GM18498 (cell line): ENCODE measurements around the gene CLECL1.
"Not testable (repeated sequence)": the region's sequence is repeated elsewhere in the genome, so short reads cannot be mapped to it uniquely, and the experiment has no call there.

Experiments
- ATAC-seq: cut with Tn5 transposase; IDR thresholded peaks from one replicate; pipeline ENCODE4 v1.9.1; 2021; ENCODE audit warnings: mild to moderate bottlenecking, moderate library complexity; ENCODE audit not compliant: unreplicated experiment

CLECL1 gene

GRCh38 chr12:9699269-9699897 is 33.5 kb downstream of the CLECL1 start:
- no peak for ATAC-seq

GRCh38 chr12:9698681-9699080 is 34.2 kb downstream of the CLECL1 start:
- no peak for ATAC-seq

- ATAC-seq, result no peak
Measured at GRCh38 chr12:9697619-9698018, 35.3 kb downstream of the CLECL1 start.

GRCh38 chr12:9695661-9696060 is 37.2 kb downstream of the CLECL1 start:
- not testable (repeated sequence) for ATAC-seq

DNA sequence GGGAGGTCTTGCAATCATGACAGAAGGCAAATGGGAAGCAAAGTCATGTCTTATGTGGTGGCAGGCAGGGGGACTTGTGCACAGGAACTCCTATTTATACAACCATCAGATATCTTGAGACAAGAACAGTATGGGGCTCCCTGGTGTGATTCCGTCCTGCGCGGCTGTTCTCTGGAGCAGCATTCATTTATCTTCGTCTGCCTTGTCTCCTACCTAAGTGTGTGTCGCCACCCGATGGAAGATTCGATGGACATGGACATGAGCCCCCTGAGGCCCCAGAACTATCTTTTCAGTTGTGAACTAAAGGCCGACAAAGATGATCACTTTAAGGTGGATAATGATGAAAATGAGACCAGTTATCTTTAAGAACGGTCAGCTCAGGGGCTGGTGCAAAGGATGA is 37.7 kb downstream of the CLECL1 start:
- ATAC-seq, result not testable (repeated sequence)

DNA sequence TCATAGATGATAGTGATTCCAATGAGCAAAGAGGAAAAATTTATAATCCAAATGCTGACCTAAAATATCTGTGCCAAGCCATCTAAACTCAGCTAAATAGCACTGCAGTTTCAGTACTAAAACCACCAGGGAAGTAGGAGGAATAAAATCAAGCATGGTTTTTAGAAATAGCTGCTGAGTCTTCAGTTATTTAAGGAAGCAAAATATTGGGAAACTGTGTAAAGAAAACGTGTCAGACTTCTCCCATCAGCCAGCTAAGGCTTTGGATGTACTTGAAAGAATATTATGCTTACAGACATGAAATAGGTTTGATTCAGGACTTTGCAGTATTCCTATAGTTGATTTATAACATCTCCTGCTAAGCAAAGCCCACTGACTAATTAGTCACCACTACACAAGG is 38.7 kb downstream of the CLECL1 start:
- no peak for ATAC-seq

- ATAC-seq, result no peak
Measured at GRCh38 chr12:9692909-9693308, 40.0 kb downstream of the CLECL1 start.

- no peak for ATAC-seq
Measured at GRCh38 chr12:9687228-9687627, 45.7 kb downstream of the CLECL1 start.

DNA sequence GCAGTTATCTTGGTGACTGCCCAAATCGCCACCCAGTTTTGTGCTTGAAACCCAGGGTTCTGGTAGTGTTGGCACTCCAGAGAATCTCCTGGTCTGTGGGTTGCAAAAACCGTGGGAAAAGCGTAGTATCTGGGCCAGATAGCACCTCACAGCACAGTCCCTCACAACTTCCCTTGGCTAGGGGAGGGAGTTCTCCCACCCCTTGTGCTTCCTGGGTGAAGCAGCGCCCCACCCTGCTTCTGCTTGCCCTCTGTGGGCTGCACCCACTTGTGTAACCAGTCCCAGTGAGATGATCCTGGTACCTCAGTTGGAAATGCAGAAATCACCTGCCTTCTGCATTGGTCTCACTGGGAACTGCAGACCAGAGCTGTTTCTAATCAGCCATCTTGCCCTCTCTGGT is 47.0 kb downstream of the CLECL1 start:
- ATAC-seq, result no peak

DNA sequence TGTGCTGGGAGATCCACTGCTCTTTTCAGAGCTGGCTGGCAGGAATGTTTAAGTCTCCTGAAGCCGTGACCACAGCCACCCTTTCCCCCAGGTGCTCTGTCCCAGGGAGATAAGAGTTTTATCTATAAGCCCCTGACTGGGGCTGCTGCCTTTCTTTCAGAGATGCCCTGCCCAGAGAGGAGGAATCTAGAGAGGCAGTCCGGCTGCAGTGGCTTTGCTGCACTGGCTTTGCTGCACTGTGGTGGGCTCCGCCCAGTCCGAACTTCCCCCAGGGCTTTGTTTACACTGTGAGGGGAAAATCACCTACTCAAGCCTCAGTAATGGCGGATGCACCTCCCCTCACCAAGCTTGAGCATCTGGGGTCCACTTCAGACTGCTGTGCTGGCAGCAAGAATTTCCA is 47.5 kb downstream of the CLECL1 start:
- ATAC-seq, result not testable (repeated sequence)

- ATAC-seq, result not testable (repeated sequence)
Measured at GRCh38 chr12:9682949-9683348, 49.9 kb downstream of the CLECL1 start.

DNA sequence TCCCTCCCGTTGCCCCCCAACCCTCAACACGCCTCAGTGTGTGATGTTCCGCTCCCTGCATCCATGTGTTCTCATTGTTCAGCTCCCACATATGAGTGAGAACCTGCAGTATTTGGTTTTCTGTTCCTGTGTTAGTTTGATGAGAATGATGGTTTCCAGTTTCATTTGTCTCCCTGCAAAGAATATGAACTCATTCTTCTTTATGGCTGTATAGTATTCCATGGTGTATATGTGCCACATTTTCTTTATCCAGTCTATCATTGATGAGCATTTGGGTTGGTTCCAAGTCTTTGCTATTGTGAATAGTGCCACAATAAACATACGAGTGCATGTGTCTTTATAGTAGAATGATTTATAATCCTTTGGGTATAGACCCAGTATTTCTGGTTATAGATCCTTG is 50.4 kb downstream of the CLECL1 start:
- ATAC-seq, result not testable (repeated sequence)

GRCh38 chr12:9674226-9674590 is 58.7 kb downstream of the CLECL1 start:
- peak; percentile 39 for ATAC-seq

GRCh38 chr12:9673404-9674225 is 59.3 kb downstream of the CLECL1 start:
- ATAC-seq, result peak; percentile 32
